ENCODE results near the gene ARF4. TPM values are rescaled to one million over a fixed set of nuclear protein-coding genes. Genes with fewer than 3 reads are reported as not detected.

The ARF4 gene
- total RNA-seq, 1 experiment from 2014 or later: 112 TPM

DNA sequence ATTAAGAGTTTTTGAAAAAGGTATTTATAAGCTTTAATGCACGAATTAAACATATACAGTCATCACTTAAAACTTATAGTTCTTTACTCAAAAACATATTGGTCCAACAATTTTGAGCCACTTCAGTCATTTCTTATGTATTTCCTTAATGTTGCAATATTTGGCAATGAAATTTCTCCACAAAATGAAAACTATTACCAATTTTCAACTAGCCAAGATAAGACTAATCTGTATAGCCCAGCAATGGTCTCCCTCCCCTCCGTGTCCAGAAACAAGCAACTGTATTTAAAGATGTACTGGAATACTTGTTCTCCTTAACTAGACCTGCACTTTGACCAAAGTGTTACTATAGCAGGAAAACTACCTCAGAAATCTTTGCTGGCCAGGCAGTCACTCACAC is 9.2 kb downstream of the ARF4 start (continued):
- no peak for TF ChIP-seq SIN3A (IDR thresholded peaks at IDR 0.05; ENCODE audit: low read depth)
- no peak for TF ChIP-seq POLR2AphosphoS5 (IDR thresholded peaks at IDR 0.05; ENCODE audit: low read depth, low read length)
- TF ChIP-seq RAD21 (IDR thresholded peaks at IDR 0.05; ENCODE audit: low read depth): no peak

DNA sequence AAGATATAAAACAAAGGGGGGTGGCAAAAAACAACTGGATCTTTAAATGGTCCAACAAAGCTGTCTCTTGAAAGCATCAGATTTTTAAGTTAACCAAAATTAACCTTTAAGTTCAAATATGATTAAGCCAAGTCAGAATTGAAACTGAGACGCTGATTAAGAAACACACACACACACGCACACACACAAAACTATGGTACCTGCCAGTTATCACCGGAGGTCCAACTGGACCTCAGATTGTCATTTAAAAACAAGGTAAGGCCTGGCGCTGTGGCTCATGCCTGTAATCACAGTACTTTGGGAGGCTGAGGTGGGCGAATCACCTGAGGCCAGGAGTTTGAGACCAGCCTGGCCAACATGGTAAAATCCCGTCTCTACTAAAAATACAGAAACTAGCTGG is 10.4 kb downstream of the ARF4 start:
- H3K9me2 ChIP-seq (ENCODE audit: insufficient read depth): no peaks in the 10 kb centered on the region
- no peak overlapping the region for H3K4me2 ChIP-seq (ENCODE audit: low read length)
- no peak for TF ChIP-seq SP1 (IDR thresholded peaks at IDR 0.05; ENCODE audit: low read depth)
- TF ChIP-seq EZH2phosphoT487 (IDR thresholded peaks at IDR 0.05; ENCODE audit: borderline replicate concordance): no peak
- no peak for TF ChIP-seq POLR2AphosphoS5 (IDR thresholded peaks at IDR 0.05; ENCODE audit: low read depth, low read length)
- TF ChIP-seq YY1 (IDR thresholded peaks at IDR 0.05; ENCODE audit: extremely low read depth, insufficient replicate concordance, low read depth, low read length): no peak
- TF ChIP-seq, protein P1, sequence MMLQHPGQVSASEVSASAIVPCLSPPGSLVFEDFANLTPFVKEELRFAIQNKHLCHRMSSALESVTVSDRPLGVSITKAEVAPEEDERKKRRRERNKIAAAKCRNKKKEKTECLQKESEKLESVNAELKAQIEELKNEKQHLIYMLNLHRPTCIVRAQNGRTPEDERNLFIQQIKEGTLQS (IDR thresholded peaks at IDR 0.05): no peak
- peaks cover 97% of the 10 kb centered on the region for H3K79me2 ChIP-seq (ENCODE audit: insufficient read depth, low read length)
- ChIA-PET POLR2A (no interaction called here), CTCF (no interaction called here), RAD21 (ENCODE audit: low non-redundant PET in 1 of 2, low total read pairs in 2 of 2, uncharacterized antibody in 2 of 2, unreplicated experiment in 2 of 2) (interaction anchor here in 1 of 2 experiments (0.6 kb wide), 1 partner anchor 419 kb away, joined by 4 read pairs; no protein-coding TSS in a partner anchor)
- peaks cover 0 to 5% of the 10 kb centered on the region in 2 experiments; a peak in 1 of 4 replicates for H3K4me1 ChIP-seq (ENCODE audit: control insufficient read depth in 1 of 2, insufficient read depth in 2 of 2, low read length in 2 of 2)
- H4K20me1 ChIP-seq (ENCODE audit: insufficient read depth): peaks cover 7% of the 10 kb centered on the region
- BruUV-seq (replicated peaks): no TSS peak
- no peaks in the 10 kb centered on the region for H3K27me3 ChIP-seq (ENCODE audit: insufficient read depth, low read length)
- H3K36me3 ChIP-seq (ENCODE audit: control insufficient read depth in 1 of 2, insufficient read depth in 2 of 2, low read length in 2 of 2): peaks cover 3 to 4% of the 10 kb centered on the region in 2 experiments; a peak in 3 of 4 replicates
- intact Hi-C loops (cut with micrococcal nuclease): loop anchor here (10.0 kb wide), 1 partner anchor 412 kb away; no protein-coding TSS in a partner anchor
- no peak overlapping the region for H3K4me3 ChIP-seq (replicated peaks in 1 of 2; ENCODE audit: low read depth in 1 of 2, low read length in 2 of 2)
- H3K9me3 ChIP-seq (ENCODE audit: control insufficient read depth in 1 of 2, insufficient read depth in 1 of 2, low read depth in 1 of 2, low read length in 2 of 2): no peaks in the 10 kb centered on the region
- no peak overlapping the region for H3K27ac ChIP-seq (ENCODE audit: low read depth, low read length)
- DNase-seq (ENCODE audit: low read depth, low spot score) (no peak), ATAC-seq (no peak)
- H3K9ac ChIP-seq (ENCODE audit: low read length): no peak overlapping the region
- no peak overlapping the region for H2AFZ ChIP-seq (ENCODE audit: low read depth, low read length, poor library complexity, severe bottlenecking)

DNA sequence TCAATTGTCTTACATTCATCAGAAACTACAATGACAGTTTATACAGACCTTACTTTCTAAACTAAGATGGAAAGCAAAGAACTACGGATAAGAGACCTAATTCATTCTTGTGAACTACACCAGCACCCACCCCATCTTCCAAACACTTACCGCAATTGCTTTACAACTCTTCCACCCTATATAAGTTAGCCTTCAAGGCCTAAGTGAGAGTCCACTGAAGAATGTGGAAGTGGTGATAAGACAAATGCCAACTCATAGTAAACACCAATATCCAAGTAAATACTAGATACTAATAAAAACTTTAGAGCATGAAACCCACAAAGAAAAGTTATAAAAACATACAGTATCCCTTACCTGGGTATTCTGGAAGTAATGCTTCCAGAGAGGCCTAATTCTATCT is 13.6 kb downstream of the ARF4 start:
- Histone ChIP-seq H3K27me3 (ENCODE audit: insufficient read depth, low read length) (no peaks in the 10 kb centered on the region), H3K79me2 (ENCODE audit: insufficient read depth, low read length) (peaks cover 98% of the 10 kb centered on the region), H2AFZ (ENCODE audit: low read depth, low read length, poor library complexity, severe bottlenecking) (no peak overlapping the region), H3K4me3 (replicated peaks in 1 of 2; ENCODE audit: low read depth in 1 of 2, low read length in 2 of 2) (no peak overlapping the region), H3K9ac (ENCODE audit: low read length) (no peak overlapping the region), H3K9me3 (ENCODE audit: control insufficient read depth in 1 of 2, insufficient read depth in 1 of 2, low read depth in 1 of 2, low read length in 2 of 2) (no peaks in the 10 kb centered on the region), H3K4me2 (ENCODE audit: low read length) (no peak overlapping the region), H3K27ac (ENCODE audit: low read depth, low read length) (no peak overlapping the region), H3K9me2 (ENCODE audit: insufficient read depth) (no peaks in the 10 kb centered on the region), H4K20me1 (ENCODE audit: insufficient read depth) (peaks cover 7% of the 10 kb centered on the region), H3K4me1 (ENCODE audit: control insufficient read depth in 1 of 2, insufficient read depth in 2 of 2, low read length in 2 of 2) (peaks cover 0 to 5% of the 10 kb centered on the region in 2 experiments; a peak in 1 of 4 replicates), H3K36me3 (ENCODE audit: control insufficient read depth in 1 of 2, insufficient read depth in 2 of 2, low read length in 2 of 2) (peaks cover 8 to 17% of the 10 kb centered on the region in 2 experiments; a peak in 3 of 4 replicates)
- ChIA-PET CTCF (no interaction called here), RAD21 (ENCODE audit: low non-redundant PET in 1 of 2, low total read pairs in 2 of 2, uncharacterized antibody in 2 of 2, unreplicated experiment in 2 of 2) (no interaction called here), POLR2A (no interaction called here)
- intact Hi-C loops (cut with micrococcal nuclease): loop anchor here (1.0 to 10.0 kb wide), 2 partner anchors 186 to 409 kb away; no protein-coding TSS in a partner anchor
- TF ChIP-seq POLR2AphosphoS5 (IDR thresholded peaks at IDR 0.05; ENCODE audit: low read depth, low read length): no peak
- no peak for TF ChIP-seq ZNF274 (IDR thresholded peaks at IDR 0.05; ENCODE audit: low read depth, low read length)
- TF ChIP-seq, protein P2, sequence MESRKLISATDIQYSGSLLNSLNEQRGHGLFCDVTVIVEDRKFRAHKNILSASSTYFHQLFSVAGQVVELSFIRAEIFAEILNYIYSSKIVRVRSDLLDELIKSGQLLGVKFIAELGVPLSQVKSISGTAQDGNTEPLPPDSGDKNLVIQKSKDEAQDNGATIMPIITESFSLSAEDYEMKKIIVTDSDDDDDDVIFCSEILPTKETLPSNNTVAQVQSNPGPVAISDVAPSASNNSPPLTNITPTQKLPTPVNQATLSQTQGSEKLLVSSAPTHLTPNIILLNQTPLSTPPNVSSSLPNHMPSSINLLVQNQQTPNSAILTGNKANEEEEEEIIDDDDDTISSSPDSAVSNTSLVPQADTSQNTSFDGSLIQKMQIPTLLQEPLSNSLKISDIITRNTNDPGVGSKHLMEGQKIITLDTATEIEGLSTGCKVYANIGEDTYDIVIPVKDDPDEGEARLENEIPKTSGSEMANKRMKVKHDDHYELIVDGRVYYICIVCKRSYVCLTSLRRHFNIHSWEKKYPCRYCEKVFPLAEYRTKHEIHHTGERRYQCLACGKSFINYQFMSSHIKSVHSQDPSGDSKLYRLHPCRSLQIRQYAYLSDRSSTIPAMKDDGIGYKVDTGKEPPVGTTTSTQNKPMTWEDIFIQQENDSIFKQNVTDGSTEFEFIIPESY (IDR thresholded peaks at IDR 0.05; ENCODE audit: extremely low read depth, insufficient replicate concordance, low read length): no peak
- TF ChIP-seq, protein P1 (IDR thresholded peaks at IDR 0.05): no peak
- no peak for TF ChIP-seq EZH2phosphoT487 (IDR thresholded peaks at IDR 0.05; ENCODE audit: borderline replicate concordance)
- TF ChIP-seq TCF7L2 (IDR thresholded peaks at IDR 0.05; ENCODE audit: borderline replicate concordance, extremely low read depth, insufficient read depth, insufficient read length): no peak
- no peak for TF ChIP-seq ZFX (IDR thresholded peaks at IDR 0.05)
- TF ChIP-seq SP1 (IDR thresholded peaks at IDR 0.05; ENCODE audit: low read depth): no peak
- TF ChIP-seq SRF (IDR thresholded peaks at IDR 0.05; ENCODE audit: low read depth): no peak
- no peak for TF ChIP-seq EGR1 (IDR thresholded peaks at IDR 0.05; ENCODE audit: low read depth)
- TF ChIP-seq POLR2A (IDR thresholded peaks at IDR 0.05; ENCODE audit: borderline replicate concordance, extremely low read depth, insufficient read depth, insufficient read length): no peak
- no peak for TF ChIP-seq JUND (IDR thresholded peaks at IDR 0.05)
- TF ChIP-seq CBX3 (IDR thresholded peaks at IDR 0.05; ENCODE audit: low read depth): no peak
- TSS peak; percentile 4 for BruUV-seq (replicated peaks)
- no peak for ATAC-seq
- no peak for DNase-seq (ENCODE audit: low read depth, low spot score)
